Measurements from ENCODE around the gene CYTH4. TPM values are rescaled to one million over a fixed set of nuclear protein-coding genes. Genes with fewer than 3 reads are reported as not detected.

CYTH4 gene
- total RNA-seq, 2 donors from 2014 or later: 2.3 to 7.9 TPM

- Histone ChIP-seq H3K36me3 (replicated peaks in 1 of 2; ENCODE audit: insufficient read depth in 1 of 2, low read depth in 2 of 2) (no peaks in the 10 kb centered on the region), H3K4me3 (no peak overlapping the region), H3K4me1 (no peaks in the 10 kb centered on the region), H3K27ac (no peak overlapping the region), H3K27me3 (no peaks in the 10 kb centered on the region), H3K9me3 (no peaks in the 10 kb centered on the region)
- DNase-seq (no peak), ATAC-seq (no peak)
- TF ChIP-seq POLR2A (IDR thresholded peaks at IDR 0.05): no peak
- TF ChIP-seq, protein P1, sequence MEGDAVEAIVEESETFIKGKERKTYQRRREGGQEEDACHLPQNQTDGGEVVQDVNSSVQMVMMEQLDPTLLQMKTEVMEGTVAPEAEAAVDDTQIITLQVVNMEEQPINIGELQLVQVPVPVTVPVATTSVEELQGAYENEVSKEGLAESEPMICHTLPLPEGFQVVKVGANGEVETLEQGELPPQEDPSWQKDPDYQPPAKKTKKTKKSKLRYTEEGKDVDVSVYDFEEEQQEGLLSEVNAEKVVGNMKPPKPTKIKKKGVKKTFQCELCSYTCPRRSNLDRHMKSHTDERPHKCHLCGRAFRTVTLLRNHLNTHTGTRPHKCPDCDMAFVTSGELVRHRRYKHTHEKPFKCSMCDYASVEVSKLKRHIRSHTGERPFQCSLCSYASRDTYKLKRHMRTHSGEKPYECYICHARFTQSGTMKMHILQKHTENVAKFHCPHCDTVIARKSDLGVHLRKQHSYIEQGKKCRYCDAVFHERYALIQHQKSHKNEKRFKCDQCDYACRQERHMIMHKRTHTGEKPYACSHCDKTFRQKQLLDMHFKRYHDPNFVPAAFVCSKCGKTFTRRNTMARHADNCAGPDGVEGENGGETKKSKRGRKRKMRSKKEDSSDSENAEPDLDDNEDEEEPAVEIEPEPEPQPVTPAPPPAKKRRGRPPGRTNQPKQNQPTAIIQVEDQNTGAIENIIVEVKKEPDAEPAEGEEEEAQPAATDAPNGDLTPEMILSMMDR (IDR thresholded peaks at IDR 0.05): no peak
- intact Hi-C loops (cut with DNase I): no loop called here
- WGBS, 2 donors: 80 to 84% methylated on average over 11 to 14 of the region's 15 CpGs
Measured at GRCh38 chr22:37363261-37363992, 81.1 kb downstream of the CYTH4 start.

Other genes with a start within 250 kb of the CYTH4 start
- 1 to 10 TPM; 3.6 to 8.3 TPM for gene KCTD17, start 230.8 kb upstream of the CYTH4 start, total RNA-seq
- gene TMPRSS6, start 172.8 kb upstream of the CYTH4 start, total RNA-seq: under 1 TPM; 0.33 to 0.52 TPM
- gene IL2RB, start 132.6 kb upstream of the CYTH4 start, total RNA-seq: 1 to 10 TPM in 1 of 2 donors, under 1 TPM in 1; 0.78 to 2.3 TPM
- gene C1QTNF6, start 94.3 kb upstream of the CYTH4 start, total RNA-seq: 1 to 10 TPM; 2.0 to 4.7 TPM
- gene SSTR3, start 70.0 kb upstream of the CYTH4 start, total RNA-seq: 1 to 10 TPM; 1.3 to 4.2 TPM
- gene RAC2, start 38.2 kb upstream of the CYTH4 start, total RNA-seq: 1 to 10 TPM; 4.3 to 4.9 TPM
- gene ELFN2, start 145.0 kb downstream of the CYTH4 start, total RNA-seq: 1 to 10 TPM in 1 of 2 donors, not detected in 1; 1.6 TPM
- gene MFNG, start 203.9 kb downstream of the CYTH4 start, total RNA-seq: 1 to 10 TPM; 3.0 to 7.3 TPM
- 10 to 100 TPM; 17.4 to 28.7 TPM for gene CARD10, start 236.9 kb downstream of the CYTH4 start, total RNA-seq